ENCODE results near the gene P2RY6.

Gene P2RY6

DNA sequence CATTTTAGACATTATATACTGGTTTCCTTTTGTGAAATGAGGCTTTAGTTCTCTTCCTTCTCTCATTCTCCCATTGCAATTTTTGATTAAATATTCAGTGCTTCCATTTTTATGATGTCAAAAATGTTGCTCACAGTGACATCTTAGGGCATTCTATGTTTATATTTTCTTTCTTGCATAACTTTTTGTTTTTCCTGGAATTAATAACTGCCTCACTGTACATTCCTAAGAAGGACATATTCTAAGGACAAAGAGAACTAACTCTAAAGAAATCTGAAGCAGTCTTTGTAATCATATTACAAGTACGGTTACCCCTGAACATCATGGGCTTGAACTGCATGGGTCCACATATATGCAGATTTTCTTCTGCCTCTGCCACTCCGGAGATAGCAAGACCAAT, 25.8 kb upstream of the P2RY6 start:
- Histone ChIP-seq H3K36me3 (ENCODE audit: control insufficient read depth in 5 of 5, insufficient read depth in 5 of 5, low read length in 5 of 5) (no peaks in the 10 kb centered on the region), H3K27ac (ENCODE audit: low read depth, low read length) (no peak overlapping the region), H3K9me3 (ENCODE audit: control insufficient read depth in 5 of 5, low read length in 5 of 5) (no peaks in the 10 kb centered on the region), H3K27me3 (ENCODE audit: control insufficient read depth in 5 of 5, insufficient read depth in 4 of 5, low read length in 5 of 5) (peaks cover 0 to 3% (median 0%) of the 10 kb centered on the region in 5 donors), H3K4me1 (ENCODE audit: control insufficient read depth in 5 of 5, insufficient read depth in 5 of 5, low read length in 5 of 5) (peaks cover 0 to 10% (median 5%) of the 10 kb centered on the region in 5 donors), H3K4me3 (ENCODE audit: low read depth in 1 of 5, low read length in 5 of 5) (no peak overlapping the region), H3K9ac (ENCODE audit: low read length in 5 of 5) (no peak overlapping the region)

DNA sequence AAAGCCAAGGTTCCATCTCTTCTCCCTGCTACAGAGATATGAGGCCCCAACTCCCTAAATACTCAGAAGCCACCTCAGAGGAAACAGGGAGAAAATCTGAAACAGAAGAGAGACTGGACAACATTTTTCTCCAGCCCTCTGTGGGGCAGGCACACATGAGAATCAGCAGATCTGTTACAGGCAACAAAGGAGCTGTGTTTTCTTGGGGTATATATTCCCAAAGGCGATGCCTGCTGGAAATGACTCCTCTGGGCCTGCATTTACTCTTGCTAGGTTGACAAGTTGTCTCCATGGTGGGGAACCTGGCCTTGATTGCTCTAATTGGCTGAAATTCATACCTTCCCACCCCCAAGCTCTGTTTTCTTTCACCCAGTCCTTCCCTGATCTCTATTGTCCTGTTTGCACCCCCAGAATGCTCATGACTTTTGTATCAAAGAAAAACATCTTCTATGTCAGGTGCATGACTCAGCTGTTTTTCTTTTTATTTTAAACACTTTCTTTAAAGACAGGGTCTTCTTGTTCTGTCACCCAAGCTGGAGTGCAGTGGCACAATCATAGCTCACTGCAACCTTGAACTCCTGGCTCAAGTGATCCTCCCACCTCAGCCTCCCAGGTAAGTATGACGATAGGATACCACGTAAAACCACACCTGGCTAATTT, 23.5 kb upstream of the P2RY6 start:
- Histone ChIP-seq H3K27me3 (ENCODE audit: control insufficient read depth in 5 of 5, insufficient read depth in 4 of 5, low read length in 5 of 5) (no peaks in the 10 kb centered on the region), H3K4me3 (ENCODE audit: low read depth in 1 of 5, low read length in 5 of 5) (no peak overlapping the region), H3K9ac (ENCODE audit: low read length in 5 of 5) (no peak overlapping the region), H3K9me3 (ENCODE audit: control insufficient read depth in 5 of 5, low read length in 5 of 5) (no peaks in the 10 kb centered on the region), H3K27ac (ENCODE audit: low read depth, low read length) (no peak overlapping the region), H3K36me3 (ENCODE audit: control insufficient read depth in 5 of 5, insufficient read depth in 5 of 5, low read length in 5 of 5) (no peaks in the 10 kb centered on the region), H3K4me1 (ENCODE audit: control insufficient read depth in 5 of 5, insufficient read depth in 5 of 5, low read length in 5 of 5) (no peaks in the 10 kb centered on the region)

GRCh38 chr11:73249304-73249703, 22.8 kb upstream of the P2RY6 start:
- H3K27ac ChIP-seq (ENCODE audit: low read depth, low read length) = no peak overlapping the region
- no peaks in the 10 kb centered on the region for H3K27me3 ChIP-seq (ENCODE audit: control insufficient read depth in 5 of 5, insufficient read depth in 4 of 5, low read length in 5 of 5)
- no peak overlapping the region for H3K9ac ChIP-seq (ENCODE audit: low read length in 5 of 5)
- H3K4me1 ChIP-seq (ENCODE audit: control insufficient read depth in 5 of 5, insufficient read depth in 5 of 5, low read length in 5 of 5) = no peaks in the 10 kb centered on the region
- no peaks in the 10 kb centered on the region for H3K9me3 ChIP-seq (ENCODE audit: control insufficient read depth in 5 of 5, low read length in 5 of 5)
- H3K36me3 ChIP-seq (ENCODE audit: control insufficient read depth in 5 of 5, insufficient read depth in 5 of 5, low read length in 5 of 5) = no peaks in the 10 kb centered on the region
- H3K4me3 ChIP-seq (ENCODE audit: low read depth in 1 of 5, low read length in 5 of 5) = no peak overlapping the region

DNA sequence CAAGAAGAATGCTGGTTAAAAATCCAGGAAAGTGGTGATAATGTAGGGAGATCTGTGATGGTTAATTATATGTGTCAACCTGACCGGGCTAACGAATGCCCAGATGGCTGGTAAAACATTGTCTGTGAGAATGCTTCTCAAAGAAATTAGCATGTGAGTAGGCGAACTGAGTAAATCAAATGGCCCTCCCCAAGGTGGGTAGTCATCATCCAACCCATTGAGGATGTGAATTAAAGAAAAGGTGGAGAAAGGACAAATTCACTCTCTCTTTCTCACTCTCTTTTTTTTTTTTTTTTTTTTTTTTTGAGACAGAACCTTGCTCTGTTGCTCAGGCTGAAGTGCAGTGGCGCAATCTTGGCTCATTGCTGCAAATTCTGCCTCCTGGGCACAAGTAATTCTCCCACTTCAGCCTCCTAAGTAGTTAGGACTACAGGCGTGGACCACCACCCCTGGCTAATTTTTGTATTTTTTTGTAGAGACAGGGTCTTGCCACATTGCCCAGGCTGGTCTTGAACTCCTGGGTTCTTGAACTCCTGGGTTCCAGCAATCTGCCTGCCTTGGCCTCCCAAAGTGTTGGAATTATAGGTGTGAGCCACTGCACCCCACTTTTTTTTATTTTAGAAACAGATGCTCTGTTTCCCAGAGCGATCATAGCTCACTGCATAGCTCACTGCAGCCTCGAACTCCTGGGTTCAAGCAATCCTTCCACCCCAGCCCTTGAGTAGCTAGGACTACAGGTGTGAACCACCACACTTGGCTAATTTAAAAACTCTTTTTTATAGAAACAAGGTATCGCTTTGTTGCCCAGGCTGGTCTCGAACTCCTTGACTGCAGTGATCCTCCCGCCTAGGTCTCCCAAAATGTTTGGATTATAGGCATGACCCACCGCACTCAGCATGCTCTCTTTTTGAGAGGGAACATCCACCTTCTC, 22.0 kb upstream of the P2RY6 start:
- H3K4me1 ChIP-seq (ENCODE audit: control insufficient read depth in 5 of 5, insufficient read depth in 5 of 5, low read length in 5 of 5) = no peaks in the 10 kb centered on the region
- H3K27ac ChIP-seq (ENCODE audit: low read depth, low read length) = no peak overlapping the region
- H3K27me3 ChIP-seq (ENCODE audit: control insufficient read depth in 5 of 5, insufficient read depth in 4 of 5, low read length in 5 of 5) = no peaks in the 10 kb centered on the region
- H3K4me3 ChIP-seq (ENCODE audit: low read depth in 1 of 5, low read length in 5 of 5) = no peak overlapping the region
- H3K9ac ChIP-seq (ENCODE audit: low read length in 5 of 5) = no peak overlapping the region
- H3K9me3 ChIP-seq (ENCODE audit: control insufficient read depth in 5 of 5, low read length in 5 of 5) = no peaks in the 10 kb centered on the region
- no peaks in the 10 kb centered on the region for H3K36me3 ChIP-seq (ENCODE audit: control insufficient read depth in 5 of 5, insufficient read depth in 5 of 5, low read length in 5 of 5)

DNA sequence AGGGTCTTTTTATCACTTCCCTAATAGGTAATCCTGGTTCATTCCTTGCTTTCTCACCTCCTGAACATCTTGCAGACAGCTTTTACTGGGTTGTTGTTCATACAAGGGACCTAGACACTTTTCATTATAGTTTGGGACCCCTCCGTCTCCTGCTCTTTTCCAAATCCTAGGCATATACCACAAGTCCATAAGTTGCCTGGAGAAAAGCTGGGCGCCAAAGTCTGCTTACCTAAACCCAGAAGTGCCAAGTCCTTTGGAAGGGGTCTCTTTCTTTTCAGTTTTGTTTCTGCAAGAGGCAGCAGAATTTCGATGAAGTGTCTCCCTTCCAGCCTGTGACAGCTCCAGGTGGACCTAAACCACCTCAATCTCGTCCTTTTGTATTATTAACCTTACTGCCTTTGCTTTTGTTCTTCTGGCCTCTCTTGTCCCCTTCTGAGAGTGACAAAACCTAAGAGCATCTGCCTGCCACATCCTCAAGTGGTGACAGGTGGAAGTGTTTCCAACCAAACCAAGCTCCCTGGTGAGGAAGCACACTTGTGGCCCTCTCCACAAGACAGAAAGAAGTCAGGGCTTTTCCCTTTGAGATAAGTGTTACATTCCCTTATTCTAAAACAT, 19.5 kb upstream of the P2RY6 start:
- Histone ChIP-seq H3K4me1 (ENCODE audit: control insufficient read depth in 5 of 5, insufficient read depth in 5 of 5, low read length in 5 of 5) (peaks cover 0 to 5% (median 3%) of the 10 kb centered on the region in 5 donors), H3K36me3 (ENCODE audit: control insufficient read depth in 5 of 5, insufficient read depth in 5 of 5, low read length in 5 of 5) (no peaks in the 10 kb centered on the region), H3K9ac (ENCODE audit: low read length in 5 of 5) (no peak overlapping the region), H3K27me3 (ENCODE audit: control insufficient read depth in 5 of 5, insufficient read depth in 4 of 5, low read length in 5 of 5) (no peaks in the 10 kb centered on the region), H3K9me3 (ENCODE audit: control insufficient read depth in 5 of 5, low read length in 5 of 5) (no peaks in the 10 kb centered on the region), H3K4me3 (ENCODE audit: low read depth in 1 of 5, low read length in 5 of 5) (no peak overlapping the region), H3K27ac (ENCODE audit: low read depth, low read length) (no peak overlapping the region)

GRCh38 chr11:73257342-73258103, 14.6 kb upstream of the P2RY6 start:
- Histone ChIP-seq H3K9me3 (ENCODE audit: control insufficient read depth in 5 of 5, low read length in 5 of 5) (no peaks in the 10 kb centered on the region), H3K27ac (ENCODE audit: low read depth, low read length) (no peak overlapping the region), H3K36me3 (ENCODE audit: control insufficient read depth in 5 of 5, insufficient read depth in 5 of 5, low read length in 5 of 5) (no peaks in the 10 kb centered on the region), H3K4me3 (ENCODE audit: low read depth in 1 of 5, low read length in 5 of 5) (no peak overlapping the region), H3K27me3 (ENCODE audit: control insufficient read depth in 5 of 5, insufficient read depth in 4 of 5, low read length in 5 of 5) (no peaks in the 10 kb centered on the region), H3K9ac (ENCODE audit: low read length in 5 of 5) (no peak overlapping the region), H3K4me1 (ENCODE audit: control insufficient read depth in 5 of 5, insufficient read depth in 5 of 5, low read length in 5 of 5) (peaks cover 0 to 13% (median 9%) of the 10 kb centered on the region in 5 donors)

DNA sequence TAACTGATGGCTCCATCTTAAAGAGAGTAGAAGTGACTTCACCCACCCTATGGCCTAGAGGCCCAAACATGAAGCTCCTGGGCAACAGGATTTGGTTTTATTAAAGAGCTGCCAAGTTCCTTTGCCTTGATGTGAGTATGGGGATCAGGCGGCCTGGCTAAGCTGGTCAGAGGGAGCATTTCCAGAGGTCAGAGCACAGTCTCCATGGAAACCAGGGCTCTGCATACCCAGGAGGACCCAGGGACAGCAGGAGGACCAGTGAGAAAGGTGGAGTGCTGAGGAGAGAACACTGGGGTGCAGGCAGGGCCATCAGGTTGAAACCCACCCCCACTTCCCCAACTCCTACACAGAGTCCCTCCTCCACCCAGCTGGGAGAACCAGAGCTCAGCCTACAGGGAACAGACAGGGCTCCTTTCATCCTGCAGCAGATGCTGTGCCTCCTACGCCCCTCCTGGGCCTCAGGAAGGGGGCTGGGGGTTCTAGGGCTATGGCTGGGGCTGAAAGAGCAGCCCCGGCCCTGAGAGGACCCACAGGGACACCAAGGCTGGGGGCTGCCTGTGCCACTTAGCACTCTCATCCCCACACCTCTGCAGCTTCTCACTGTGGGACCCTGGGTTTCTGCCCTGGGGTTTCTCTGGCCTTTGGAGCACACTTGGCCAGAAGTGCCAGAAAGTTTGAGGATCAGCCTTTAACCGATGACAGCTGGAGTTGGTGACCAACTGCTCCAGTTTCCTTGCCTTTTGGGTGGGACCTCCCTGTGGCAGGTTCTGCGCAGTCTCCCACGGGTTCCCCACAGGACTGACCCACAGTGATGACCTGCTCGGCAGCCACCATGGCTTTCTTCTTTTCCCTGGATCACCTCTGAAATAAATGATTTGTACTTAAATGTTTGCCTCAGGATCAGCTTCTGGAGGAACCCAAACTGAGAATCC, 13.8 kb upstream of the P2RY6 start:
- H3K27ac ChIP-seq (ENCODE audit: low read depth, low read length) = no peak overlapping the region

GRCh38 chr11:73259406-73260126, 12.6 kb upstream of the P2RY6 start:
- Histone ChIP-seq H3K27ac (ENCODE audit: low read depth, low read length) (no peak overlapping the region), H3K27me3 (ENCODE audit: control insufficient read depth in 5 of 5, insufficient read depth in 4 of 5, low read length in 5 of 5) (peaks cover 0 to 15% (median 7%) of the 10 kb centered on the region in 5 donors), H3K9me3 (ENCODE audit: control insufficient read depth in 5 of 5, low read length in 5 of 5) (no peaks in the 10 kb centered on the region), H3K4me1 (ENCODE audit: control insufficient read depth in 5 of 5, insufficient read depth in 5 of 5, low read length in 5 of 5) (peaks cover 0 to 14% (median 13%) of the 10 kb centered on the region in 5 donors), H3K4me3 (ENCODE audit: low read depth in 1 of 5, low read length in 5 of 5) (no peak overlapping the region), H3K9ac (ENCODE audit: low read length in 5 of 5) (no peak overlapping the region), H3K36me3 (ENCODE audit: control insufficient read depth in 5 of 5, insufficient read depth in 5 of 5, low read length in 5 of 5) (no peaks in the 10 kb centered on the region)

More for the DNA sequence above, 13.8 kb upstream of the P2RY6 start:
- no peaks in the 10 kb centered on the region for H3K9me3 ChIP-seq (ENCODE audit: control insufficient read depth in 5 of 5, low read length in 5 of 5)
- H3K27me3 ChIP-seq (ENCODE audit: control insufficient read depth in 5 of 5, insufficient read depth in 4 of 5, low read length in 5 of 5) = peaks cover 0 to 3% (median 0%) of the 10 kb centered on the region in 5 donors
- H3K36me3 ChIP-seq (ENCODE audit: control insufficient read depth in 5 of 5, insufficient read depth in 5 of 5, low read length in 5 of 5) = no peaks in the 10 kb centered on the region
- H3K9ac ChIP-seq (ENCODE audit: low read length in 5 of 5) = no peak overlapping the region
- H3K4me3 ChIP-seq (ENCODE audit: low read depth in 1 of 5, low read length in 5 of 5) = no peak overlapping the region
- H3K4me1 ChIP-seq (ENCODE audit: control insufficient read depth in 5 of 5, insufficient read depth in 5 of 5, low read length in 5 of 5) = peaks cover 0 to 13% (median 9%) of the 10 kb centered on the region in 5 donors
